ENCODE measurements around the gene GPC3.

GPC3 gene

DNA sequence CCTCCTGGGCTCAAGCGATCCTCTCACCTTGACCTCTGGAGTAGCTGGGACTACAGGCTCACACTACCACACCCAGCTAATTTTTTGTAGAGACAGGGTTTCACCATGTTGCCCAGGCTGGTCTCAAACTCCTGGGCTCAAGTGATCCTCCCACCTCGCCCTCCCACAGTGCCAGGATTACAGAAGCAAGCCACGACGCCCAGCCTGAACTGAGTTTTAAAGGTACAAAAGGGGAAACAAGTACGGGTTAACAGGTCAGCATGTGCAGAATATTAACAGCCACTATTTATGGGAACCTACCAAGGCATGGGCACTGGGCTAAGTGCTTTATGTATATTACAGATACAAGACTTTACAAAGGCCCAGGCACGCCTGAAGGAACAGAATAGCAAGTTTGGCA lies 405.8 kb downstream of the GPC3 start:
- no peak for DNase-seq (ENCODE audit: extremely low read depth in 1 of 2, low read depth in 1 of 2)

- DNase-seq (ENCODE audit: extremely low read depth in 1 of 2, low read depth in 1 of 2) = no peak
These were observed 408.5 kb downstream of the GPC3 start for GRCh38 chrX:133576876-133577275.

DNA sequence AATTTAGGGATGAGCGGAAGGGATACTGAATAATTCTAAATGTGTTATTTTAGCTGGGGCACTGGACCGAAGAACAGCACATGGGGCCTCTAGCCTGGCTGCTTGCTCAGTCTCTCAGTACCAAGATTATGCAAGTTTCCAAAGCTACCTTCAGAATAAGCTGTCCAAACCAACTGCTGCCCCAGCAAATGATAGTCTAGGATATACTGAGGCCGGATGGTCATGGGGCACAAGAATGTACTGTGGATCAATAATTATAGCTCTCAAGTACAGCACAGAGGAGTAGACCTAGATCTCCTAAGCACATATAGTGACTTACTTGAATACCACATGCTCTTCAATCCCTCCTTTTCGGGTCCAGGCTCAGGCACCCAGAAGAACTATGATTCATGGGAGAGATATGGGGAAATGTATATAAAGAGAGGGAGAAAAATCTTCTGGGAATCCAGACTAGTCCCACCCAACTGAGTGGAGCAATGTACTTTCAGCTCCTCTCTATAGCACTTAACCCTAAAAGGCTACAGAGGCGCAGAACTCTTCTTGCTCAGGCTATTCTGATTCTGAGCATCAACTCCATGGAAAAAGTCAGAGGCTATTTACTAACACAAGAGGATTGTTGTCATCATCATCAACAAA lies 409.8 kb downstream of the GPC3 start:
- no peak for DNase-seq (ENCODE audit: extremely low read depth in 1 of 2, low read depth in 1 of 2)

DNA sequence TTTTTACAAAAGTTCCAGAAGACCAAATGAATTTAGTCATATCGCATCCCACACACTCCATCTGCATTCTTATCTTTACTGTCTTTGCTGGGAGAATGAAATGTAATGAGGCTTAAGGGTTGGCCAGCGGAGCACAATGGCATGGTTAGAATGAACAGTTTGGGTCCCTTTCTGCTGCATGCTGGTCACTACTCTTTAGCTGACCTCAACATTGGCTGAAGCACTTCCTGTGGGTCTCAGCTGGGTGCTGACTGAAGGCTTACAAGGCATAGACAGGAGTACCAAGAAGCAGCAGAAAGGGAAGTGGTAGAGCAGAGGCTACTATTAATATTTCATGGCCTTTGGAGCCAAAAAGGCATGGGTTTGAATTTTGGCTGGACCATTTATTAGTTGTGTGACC lies 410.7 kb downstream of the GPC3 start:
- DNase-seq (ENCODE audit: extremely low read depth in 1 of 2, low read depth in 1 of 2) = no peak

GRCh38 chrX:133570549-133570948 lies 414.8 kb downstream of the GPC3 start:
- DNase-seq (ENCODE audit: extremely low read depth in 1 of 2, low read depth in 1 of 2) = no peak

GRCh38 chrX:133569217-133569616 lies 416.2 kb downstream of the GPC3 start:
- no peak for DNase-seq (ENCODE audit: extremely low read depth in 1 of 2, low read depth in 1 of 2)

- no peak for DNase-seq (ENCODE audit: extremely low read depth in 1 of 2, low read depth in 1 of 2)
These were observed 417.3 kb downstream of the GPC3 start for GRCh38 chrX:133568109-133568508.

DNA sequence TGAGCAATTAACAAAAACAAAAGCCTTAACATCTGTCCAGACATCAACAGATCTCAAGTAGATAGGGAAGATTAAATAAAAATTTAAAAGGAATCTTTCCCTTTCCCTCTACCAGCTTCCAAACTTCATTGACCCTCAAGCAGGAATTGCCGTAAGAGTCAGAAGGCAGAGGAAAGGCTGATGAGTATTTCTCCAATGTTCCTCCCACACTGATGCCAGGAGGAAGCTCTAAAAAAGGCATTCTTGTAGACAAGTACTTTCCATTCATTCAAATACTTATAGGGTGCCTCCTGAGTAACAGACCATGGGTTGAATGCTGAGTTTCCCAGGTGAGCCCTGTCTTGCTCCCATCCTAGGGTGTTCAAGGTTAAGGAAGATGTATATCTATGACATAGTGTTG lies 418.5 kb downstream of the GPC3 start:
- DNase-seq (ENCODE audit: extremely low read depth in 1 of 2, low read depth in 1 of 2) = no peak

DNA sequence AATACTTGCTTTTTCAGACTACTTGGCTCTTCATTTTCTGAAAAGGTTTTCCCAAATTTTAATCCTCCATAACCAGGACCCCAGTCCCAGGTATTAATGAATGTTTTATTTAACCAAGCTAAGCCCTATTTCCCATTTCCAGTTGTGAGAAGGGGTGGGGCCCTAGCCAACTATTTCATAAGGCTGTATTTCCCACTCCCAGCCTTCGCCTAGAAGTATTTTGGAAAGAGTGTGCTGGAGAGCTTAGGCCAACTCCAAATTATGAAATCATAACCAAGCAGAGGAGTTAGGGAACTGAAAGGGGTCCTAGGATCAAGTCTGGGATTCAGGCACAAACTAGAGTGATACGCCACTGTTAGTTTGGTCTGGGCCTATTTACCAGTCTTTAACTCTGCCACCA lies 421.7 kb downstream of the GPC3 start:
- no peak for DNase-seq (ENCODE audit: extremely low read depth in 1 of 2, low read depth in 1 of 2)

DNA sequence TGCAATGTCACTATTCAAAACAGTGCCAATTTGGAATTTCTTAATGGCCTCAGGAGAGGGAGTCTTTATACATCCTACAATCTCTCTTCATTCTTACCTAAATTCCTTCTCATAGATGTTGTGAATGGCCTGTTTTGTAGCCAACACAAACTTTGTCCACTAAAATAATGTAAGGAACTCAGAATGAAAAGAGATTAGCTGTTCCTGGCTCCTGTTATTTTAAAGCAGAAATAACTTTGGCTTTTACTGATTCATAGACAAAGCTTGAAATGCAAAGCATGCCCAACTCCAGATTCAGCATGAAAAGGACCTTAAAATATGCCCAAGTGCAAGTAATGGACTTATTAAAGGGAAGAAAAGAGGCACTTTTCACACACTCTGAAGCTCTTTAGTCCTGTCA lies 424.1 kb downstream of the GPC3 start:
- no peak for DNase-seq (ENCODE audit: extremely low read depth in 1 of 2, low read depth in 1 of 2)

DNA sequence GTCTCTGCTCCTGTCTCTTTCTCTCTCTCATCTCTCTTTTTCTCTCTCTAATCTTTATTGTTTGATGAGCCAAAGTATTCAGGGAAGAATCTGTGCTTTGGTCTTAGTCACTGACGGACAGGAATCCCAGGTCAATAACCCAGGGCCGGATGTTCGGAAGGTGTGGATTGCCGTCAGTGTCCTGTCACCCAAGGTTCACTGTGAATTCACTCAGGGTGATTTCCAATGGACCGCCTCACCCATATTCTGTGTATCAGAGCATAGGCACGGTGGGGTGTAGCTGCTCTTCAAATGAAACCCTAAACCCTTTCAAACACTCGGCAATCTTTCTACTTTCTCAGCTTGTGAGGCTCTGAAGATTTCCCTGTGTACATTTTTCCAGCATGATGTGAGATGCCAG lies 425.5 kb downstream of the GPC3 start:
- no peak for DNase-seq (ENCODE audit: extremely low read depth in 1 of 2, low read depth in 1 of 2)

GRCh38 chrX:133555782-133556458 lies 429.5 kb downstream of the GPC3 start:
- no peak for DNase-seq (ENCODE audit: extremely low read depth in 1 of 2, low read depth in 1 of 2)

DNA sequence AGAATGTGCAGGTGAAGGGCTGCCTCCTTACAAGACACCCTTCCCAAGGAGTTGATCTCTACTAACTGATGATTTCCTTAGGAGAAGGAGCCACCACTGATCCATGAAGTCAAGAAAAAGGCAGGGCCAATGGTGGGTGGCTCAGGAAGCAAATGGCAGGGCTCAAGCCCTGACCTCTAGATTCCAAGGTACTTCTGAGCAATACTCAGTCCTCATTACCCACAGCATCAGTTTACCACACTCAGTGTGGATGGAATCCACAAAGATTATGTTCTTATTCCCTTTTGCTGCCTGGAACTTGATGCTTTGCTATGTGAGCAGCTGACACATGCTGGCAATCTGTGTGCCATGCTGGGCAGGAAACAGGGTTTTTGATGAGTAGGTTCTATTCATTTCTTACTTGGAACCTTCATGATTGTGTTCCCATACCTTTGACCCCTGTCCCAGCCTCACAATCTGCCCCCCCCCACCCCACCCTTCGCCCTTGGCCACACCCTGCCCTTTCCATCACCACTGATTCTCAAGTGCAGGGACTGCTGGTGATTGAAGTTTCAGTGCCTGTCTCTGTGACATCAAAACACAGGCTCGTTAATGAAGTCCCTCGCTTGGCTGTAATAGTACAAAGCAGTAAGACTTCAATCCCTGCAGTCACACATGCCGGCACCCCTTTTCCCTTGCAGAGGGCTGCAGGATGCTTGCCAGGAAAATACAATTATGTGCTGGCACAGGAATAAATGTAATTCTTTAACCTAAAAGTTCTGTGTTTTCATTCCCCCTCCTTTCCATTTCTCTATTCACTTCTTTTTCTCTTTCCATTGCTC lies 434.5 kb downstream of the GPC3 start:
- no peak for DNase-seq (ENCODE audit: extremely low read depth in 1 of 2, low read depth in 1 of 2)

DNA sequence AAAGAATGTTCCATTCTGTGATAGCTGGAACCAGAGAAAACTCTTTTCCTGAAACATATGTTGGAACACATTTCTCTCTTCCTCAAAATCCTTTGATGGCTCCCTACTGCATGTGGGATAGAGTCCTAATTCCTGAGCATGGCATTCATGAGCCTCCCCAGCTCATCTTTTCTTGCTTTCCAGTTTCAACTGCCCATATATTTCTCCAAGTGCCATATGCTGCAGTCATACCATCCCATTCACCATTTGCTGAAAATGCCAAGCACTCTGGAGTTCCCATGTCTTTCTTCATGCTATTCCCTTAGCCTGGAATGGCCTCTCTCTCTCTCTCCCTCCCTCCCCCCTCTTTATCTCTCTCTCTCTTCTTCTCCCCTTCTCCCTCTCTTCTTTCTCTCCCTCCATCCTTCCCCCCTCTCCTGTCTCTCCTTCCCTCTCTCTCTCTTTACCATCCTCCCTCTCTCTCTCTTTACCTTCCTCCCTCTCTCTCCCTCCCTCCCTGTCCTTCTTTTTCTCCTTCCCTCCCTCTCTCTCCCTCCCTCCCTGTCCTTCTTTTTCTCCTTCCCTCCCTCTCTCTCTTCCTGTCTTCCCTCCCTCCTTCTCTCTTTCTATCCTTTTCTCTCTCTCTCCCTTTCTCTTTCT lies 436.0 kb downstream of the GPC3 start:
- no peak for DNase-seq (ENCODE audit: extremely low read depth in 1 of 2, low read depth in 1 of 2)

DNA sequence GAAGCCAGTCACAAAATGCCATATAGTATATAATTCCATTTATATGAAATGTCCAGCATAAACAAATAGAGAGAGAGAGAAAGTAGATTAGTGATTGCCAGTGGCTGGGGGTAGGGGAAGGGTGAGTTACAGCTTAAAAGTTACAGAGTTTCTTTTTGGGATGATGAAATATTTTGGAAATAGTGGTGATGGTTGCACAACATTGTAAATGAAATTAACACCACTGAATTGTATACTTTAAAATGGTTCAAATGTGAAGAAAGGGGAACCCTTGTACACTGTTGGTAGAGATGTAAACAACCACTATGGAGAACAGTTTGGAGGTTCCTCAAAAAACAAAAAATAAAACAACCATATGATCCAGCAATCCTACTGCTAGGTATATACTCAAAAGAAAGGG lies 439.0 kb downstream of the GPC3 start:
- DNase-seq (ENCODE audit: extremely low read depth in 1 of 2, low read depth in 1 of 2) = no peak

GRCh38 chrX:133544778-133545177 lies 440.6 kb downstream of the GPC3 start:
- no peak for DNase-seq (ENCODE audit: extremely low read depth in 1 of 2, low read depth in 1 of 2)

DNA sequence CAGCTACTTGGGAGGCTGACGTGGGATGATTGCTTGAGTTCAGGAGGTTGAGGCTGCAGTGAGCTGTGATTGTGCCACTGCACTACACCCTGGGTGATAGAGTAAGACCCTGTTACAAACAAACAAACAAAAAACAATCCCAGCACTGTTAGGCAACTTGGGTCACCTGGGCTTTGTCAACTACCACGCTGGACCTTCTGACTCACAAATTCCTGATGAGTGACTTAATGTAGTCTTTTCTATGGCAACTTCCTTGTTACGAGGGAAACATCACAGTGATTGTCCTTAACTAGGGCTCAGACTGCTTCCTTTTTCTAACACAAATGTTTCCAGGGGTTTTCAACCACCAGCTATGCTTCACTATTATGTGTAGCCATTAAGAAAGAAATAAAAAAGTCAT lies 441.3 kb downstream of the GPC3 start:
- no peak for DNase-seq (ENCODE audit: extremely low read depth in 1 of 2, low read depth in 1 of 2)

DNA sequence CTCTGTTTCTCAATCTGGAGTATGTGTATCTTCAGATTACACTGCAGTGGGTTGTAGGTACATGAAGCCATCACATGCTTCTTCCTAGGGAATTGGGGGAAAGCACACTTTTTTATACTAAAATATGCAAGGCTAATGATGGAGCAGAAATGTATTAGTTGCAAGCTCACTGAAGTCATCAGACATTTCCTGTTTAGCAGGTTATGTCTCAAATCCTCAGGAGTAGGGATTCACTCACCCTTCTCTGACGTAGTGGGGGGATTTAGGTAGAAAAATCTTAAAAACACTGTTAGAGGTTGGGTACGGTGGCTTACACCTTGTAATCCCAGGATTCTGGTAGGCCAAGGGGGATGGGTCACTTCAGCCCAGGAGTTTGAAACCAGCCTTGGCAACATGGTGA lies 441.7 kb downstream of the GPC3 start:
- DNase-seq (ENCODE audit: extremely low read depth in 1 of 2, low read depth in 1 of 2) = no peak

- DNase-seq (ENCODE audit: extremely low read depth in 1 of 2, low read depth in 1 of 2) = no peak
These were observed 442.9 kb downstream of the GPC3 start for GRCh38 chrX:133542476-133542875.

GRCh38 chrX:133541021-133541420 lies 444.4 kb downstream of the GPC3 start:
- no peak for DNase-seq (ENCODE audit: extremely low read depth in 1 of 2, low read depth in 1 of 2)

DNA sequence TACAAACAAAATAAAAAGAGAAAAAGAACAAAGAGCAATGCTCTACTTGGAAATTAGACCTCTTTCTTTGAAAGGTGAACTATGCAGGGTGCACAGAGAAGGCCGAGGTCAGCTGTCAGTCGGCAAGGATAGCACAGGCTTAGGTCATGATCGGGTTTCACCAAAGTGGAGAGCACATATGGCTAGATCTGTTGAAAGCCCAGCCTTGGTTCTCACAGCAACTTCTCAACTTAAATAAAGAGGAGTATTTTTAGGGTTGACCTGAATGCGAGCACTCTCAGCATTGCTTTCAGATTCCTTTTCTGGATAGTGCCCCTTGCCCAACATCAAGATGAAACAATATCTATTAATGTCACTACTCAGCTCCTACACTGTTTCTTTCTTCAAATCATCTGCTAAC lies 447.2 kb downstream of the GPC3 start:
- DNase-seq (ENCODE audit: extremely low read depth in 1 of 2, low read depth in 1 of 2) = no peak

DNA sequence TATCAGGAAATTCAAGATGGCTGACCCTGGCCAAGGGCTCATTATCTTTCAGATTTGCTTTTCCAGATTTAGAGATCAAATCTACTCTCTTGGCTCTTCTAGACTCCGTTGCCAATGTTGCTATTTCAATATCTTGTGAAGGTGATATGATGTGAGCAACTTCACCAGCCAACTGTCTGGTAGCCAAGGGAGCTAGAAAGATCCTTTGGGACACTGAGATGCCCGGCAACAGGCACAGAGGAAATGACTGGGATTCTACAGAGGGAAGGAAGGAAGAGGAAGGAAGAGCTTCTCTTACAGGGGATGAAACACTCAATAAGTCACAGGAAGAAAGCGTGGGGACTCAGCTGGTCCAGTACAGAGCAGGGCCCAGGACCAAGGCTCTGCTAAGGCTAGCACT lies 448.3 kb downstream of the GPC3 start:
- no peak for DNase-seq (ENCODE audit: extremely low read depth in 1 of 2, low read depth in 1 of 2)

Data from stimulated activated CD8-positive, alpha-beta memory T cell treated with anti-CD3 and anti-CD28 coated beads, Interleukin-7, amount 100 ng/mL, for 48 hours (primary cell).